ENCODE results near the gene CCR3.
"Not testable (repeated sequence)": the region's sequence is repeated elsewhere in the genome, so short reads cannot be mapped to it uniquely, and the experiment has no call there.

CCR3 gene

DNA sequence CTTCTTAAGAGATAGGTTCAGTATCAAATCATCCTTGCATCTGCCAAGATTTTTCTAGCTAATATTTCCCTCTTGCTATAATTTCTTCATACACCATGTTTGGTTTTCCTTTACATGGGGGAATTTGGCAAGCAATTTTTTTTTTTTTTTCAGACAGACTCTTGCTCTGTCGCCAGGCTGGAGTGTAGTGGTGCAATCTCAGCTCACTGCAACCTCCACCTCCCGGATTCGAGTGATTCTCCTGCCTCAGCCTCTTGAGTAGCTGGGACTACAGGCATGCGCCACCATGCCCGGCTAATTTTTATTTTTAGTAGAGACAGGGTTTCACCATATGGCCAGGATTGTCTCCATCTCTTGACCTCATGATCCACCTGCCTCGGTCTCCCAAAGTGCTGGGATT lies 34.7 kb upstream of the CCR3 start:
- H3K27me3 ChIP-seq (ENCODE audit: control insufficient read depth, insufficient read depth, low read length); H3K4me1 ChIP-seq (ENCODE audit: control insufficient read depth, insufficient read depth, low read length); H3K36me3 ChIP-seq (ENCODE audit: control insufficient read depth, insufficient read depth, low read length); H3K9me3 ChIP-seq (ENCODE audit: control insufficient read depth, insufficient read depth, low read length); H3K4me3 ChIP-seq (ENCODE audit: low read depth, low read length); H3K9ac ChIP-seq (ENCODE audit: low read depth, low read length): not testable (repeated sequence)

GRCh38 chr3:46208167-46208704 lies 34.0 kb upstream of the CCR3 start, which contains the start of gene CCR1:
Gene CCR1 (minus strand): TSS chr3:46208313. CDS start chr3:46204313, 4,000 bp downstream.
- Histone ChIP-seq H3K9ac (ENCODE audit: low read depth, low read length) (no peak within 1 kb of the TSS), H3K4me1 (ENCODE audit: control insufficient read depth, insufficient read depth, low read length) (peaks cover 5% of the 10 kb centered on the region), H3K4me3 (ENCODE audit: low read depth, low read length) (no peak within 1 kb of the TSS), H3K27me3 (ENCODE audit: control insufficient read depth, insufficient read depth, low read length) (no peaks in the 10 kb centered on the region), H3K36me3 (ENCODE audit: control insufficient read depth, insufficient read depth, low read length) (no peaks in the 10 kb centered on the region), H3K9me3 (ENCODE audit: control insufficient read depth, insufficient read depth, low read length) (no peaks in the 10 kb centered on the region)

GRCh38 chr3:46209053-46209452 lies 33.2 kb upstream of the CCR3 start:
- H3K9ac ChIP-seq (ENCODE audit: low read depth, low read length): no peak overlapping the region
- H3K4me1 ChIP-seq (ENCODE audit: control insufficient read depth, insufficient read depth, low read length): peaks cover 5% of the 10 kb centered on the region
- no peaks in the 10 kb centered on the region for H3K36me3 ChIP-seq (ENCODE audit: control insufficient read depth, insufficient read depth, low read length)
- no peak overlapping the region for H3K4me3 ChIP-seq (ENCODE audit: low read depth, low read length)
- H3K9me3 ChIP-seq (ENCODE audit: control insufficient read depth, insufficient read depth, low read length): no peaks in the 10 kb centered on the region
- peaks cover under 1% of the 10 kb centered on the region for H3K27me3 ChIP-seq (ENCODE audit: control insufficient read depth, insufficient read depth, low read length)

DNA sequence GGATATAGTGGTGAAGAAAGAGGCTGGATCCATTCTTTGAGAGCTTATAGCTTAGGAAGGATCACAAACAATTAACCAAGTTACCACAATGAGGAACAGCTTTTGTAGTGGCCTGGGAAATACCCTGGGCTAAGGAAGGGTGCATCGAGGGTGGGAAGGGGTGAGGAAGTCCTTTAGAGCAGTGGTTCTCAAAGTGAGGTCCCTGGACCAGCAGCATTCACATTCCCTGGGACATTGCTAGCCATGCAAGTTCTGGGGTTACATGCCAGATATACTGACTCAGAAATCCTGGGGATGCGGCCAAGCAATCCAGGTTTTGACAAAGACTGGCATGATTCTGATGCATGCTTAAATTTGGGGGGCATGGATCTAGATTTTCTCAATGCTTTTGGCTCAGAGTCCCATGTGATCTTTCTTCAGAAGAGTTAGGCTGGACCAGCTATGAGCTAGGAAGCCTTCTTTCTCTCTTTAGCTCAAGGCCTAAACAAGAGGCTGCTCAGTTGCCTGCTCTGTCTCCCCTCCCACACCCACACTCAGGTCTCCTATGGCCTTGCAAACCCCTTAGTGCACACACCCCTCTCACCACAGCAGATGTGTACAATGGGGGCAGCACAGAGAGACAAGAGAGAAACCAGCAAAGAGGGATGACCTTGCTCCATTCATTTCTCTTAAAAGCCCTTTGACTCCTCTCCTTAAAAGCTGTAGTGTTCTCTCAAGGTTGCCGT lies 32.4 kb upstream of the CCR3 start:
- Histone ChIP-seq H3K9me3 (ENCODE audit: control insufficient read depth, insufficient read depth, low read length) (no peaks in the 10 kb centered on the region), H3K27me3 (ENCODE audit: control insufficient read depth, insufficient read depth, low read length) (peaks cover 2% of the 10 kb centered on the region), H3K4me3 (ENCODE audit: low read depth, low read length) (no peak overlapping the region), H3K9ac (ENCODE audit: low read depth, low read length) (no peak overlapping the region), H3K36me3 (ENCODE audit: control insufficient read depth, insufficient read depth, low read length) (no peaks in the 10 kb centered on the region), H3K4me1 (ENCODE audit: control insufficient read depth, insufficient read depth, low read length) (peaks cover 5% of the 10 kb centered on the region)

- Histone ChIP-seq H3K27me3 (ENCODE audit: control insufficient read depth, insufficient read depth, low read length) (peaks cover 2% of the 10 kb centered on the region), H3K4me1 (ENCODE audit: control insufficient read depth, insufficient read depth, low read length) (no peaks in the 10 kb centered on the region), H3K9ac (ENCODE audit: low read depth, low read length) (no peak overlapping the region), H3K4me3 (ENCODE audit: low read depth, low read length) (no peak overlapping the region), H3K9me3 (ENCODE audit: control insufficient read depth, insufficient read depth, low read length) (no peaks in the 10 kb centered on the region), H3K36me3 (ENCODE audit: control insufficient read depth, insufficient read depth, low read length) (no peaks in the 10 kb centered on the region)
These were observed 30.2 kb upstream of the CCR3 start for GRCh38 chr3:46212101-46212500.

- Histone ChIP-seq H3K27me3 (ENCODE audit: control insufficient read depth, insufficient read depth, low read length) (peaks cover 2% of the 10 kb centered on the region), H3K9ac (ENCODE audit: low read depth, low read length) (no peak overlapping the region), H3K36me3 (ENCODE audit: control insufficient read depth, insufficient read depth, low read length) (no peaks in the 10 kb centered on the region), H3K9me3 (ENCODE audit: control insufficient read depth, insufficient read depth, low read length) (no peaks in the 10 kb centered on the region), H3K4me1 (ENCODE audit: control insufficient read depth, insufficient read depth, low read length) (no peaks in the 10 kb centered on the region), H3K4me3 (ENCODE audit: low read depth, low read length) (no peak overlapping the region)
These were observed 29.1 kb upstream of the CCR3 start for GRCh38 chr3:46213201-46213600.

GRCh38 chr3:46214751-46215352 lies 27.4 kb upstream of the CCR3 start:
- no peaks in the 10 kb centered on the region for H3K36me3 ChIP-seq (ENCODE audit: control insufficient read depth, insufficient read depth, low read length)
- H3K27me3 ChIP-seq (ENCODE audit: control insufficient read depth, insufficient read depth, low read length): peaks cover 2% of the 10 kb centered on the region
- no peaks in the 10 kb centered on the region for H3K9me3 ChIP-seq (ENCODE audit: control insufficient read depth, insufficient read depth, low read length)
- no peaks in the 10 kb centered on the region for H3K4me1 ChIP-seq (ENCODE audit: control insufficient read depth, insufficient read depth, low read length)
- H3K4me3 ChIP-seq (ENCODE audit: low read depth, low read length): no peak overlapping the region
- H3K9ac ChIP-seq (ENCODE audit: low read depth, low read length): no peak overlapping the region

DNA sequence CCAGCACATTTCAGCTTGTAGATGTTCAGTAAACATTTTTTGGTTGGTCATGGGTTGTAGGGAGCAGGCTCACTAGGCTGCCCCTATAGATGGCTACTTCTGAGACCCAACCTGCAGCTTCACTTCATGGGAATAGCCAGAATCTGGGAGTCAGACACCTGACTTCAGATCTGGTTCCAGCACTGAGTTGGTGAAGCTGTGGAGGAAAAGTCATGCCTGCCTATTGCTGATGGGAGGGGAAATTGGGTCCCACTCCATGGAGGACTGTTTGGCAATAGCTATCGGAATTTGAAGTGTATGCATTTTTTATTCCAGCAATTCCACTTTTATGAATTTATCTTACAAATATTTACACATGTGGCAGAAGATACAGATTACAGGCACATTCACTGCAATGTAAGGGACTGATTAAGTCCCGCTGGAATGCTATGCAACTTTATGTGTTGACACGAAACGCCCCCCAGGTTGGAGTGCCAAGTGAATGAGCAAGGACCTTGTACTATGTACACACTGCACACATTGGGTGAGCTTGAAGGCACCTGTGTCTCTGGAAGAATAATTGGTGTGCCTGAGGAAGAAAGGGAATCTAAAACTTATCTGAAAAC lies 26.3 kb upstream of the CCR3 start:
- Histone ChIP-seq H3K4me3 (ENCODE audit: low read depth, low read length) (no peak overlapping the region), H3K9me3 (ENCODE audit: control insufficient read depth, insufficient read depth, low read length) (no peaks in the 10 kb centered on the region), H3K4me1 (ENCODE audit: control insufficient read depth, insufficient read depth, low read length) (no peaks in the 10 kb centered on the region), H3K27me3 (ENCODE audit: control insufficient read depth, insufficient read depth, low read length) (peaks cover 2% of the 10 kb centered on the region), H3K36me3 (ENCODE audit: control insufficient read depth, insufficient read depth, low read length) (no peaks in the 10 kb centered on the region), H3K9ac (ENCODE audit: low read depth, low read length) (no peak overlapping the region)

GRCh38 chr3:46218196-46218709 lies 24.0 kb upstream of the CCR3 start:
- H3K4me1 ChIP-seq (ENCODE audit: control insufficient read depth, insufficient read depth, low read length): no peaks in the 10 kb centered on the region
- no peak overlapping the region for H3K4me3 ChIP-seq (ENCODE audit: low read depth, low read length)
- peaks cover 2% of the 10 kb centered on the region for H3K27me3 ChIP-seq (ENCODE audit: control insufficient read depth, insufficient read depth, low read length)
- H3K9me3 ChIP-seq (ENCODE audit: control insufficient read depth, insufficient read depth, low read length): no peaks in the 10 kb centered on the region
- H3K9ac ChIP-seq (ENCODE audit: low read depth, low read length): no peak overlapping the region
- H3K36me3 ChIP-seq (ENCODE audit: control insufficient read depth, insufficient read depth, low read length): no peaks in the 10 kb centered on the region

GRCh38 chr3:46221391-46221790 lies 20.9 kb upstream of the CCR3 start:
- Histone ChIP-seq H3K4me1 (ENCODE audit: control insufficient read depth, insufficient read depth, low read length) (no peaks in the 10 kb centered on the region), H3K9me3 (ENCODE audit: control insufficient read depth, insufficient read depth, low read length) (no peaks in the 10 kb centered on the region), H3K4me3 (ENCODE audit: low read depth, low read length) (no peak overlapping the region), H3K27me3 (ENCODE audit: control insufficient read depth, insufficient read depth, low read length) (no peaks in the 10 kb centered on the region), H3K36me3 (ENCODE audit: control insufficient read depth, insufficient read depth, low read length) (no peaks in the 10 kb centered on the region), H3K9ac (ENCODE audit: low read depth, low read length) (no peak overlapping the region)

DNA sequence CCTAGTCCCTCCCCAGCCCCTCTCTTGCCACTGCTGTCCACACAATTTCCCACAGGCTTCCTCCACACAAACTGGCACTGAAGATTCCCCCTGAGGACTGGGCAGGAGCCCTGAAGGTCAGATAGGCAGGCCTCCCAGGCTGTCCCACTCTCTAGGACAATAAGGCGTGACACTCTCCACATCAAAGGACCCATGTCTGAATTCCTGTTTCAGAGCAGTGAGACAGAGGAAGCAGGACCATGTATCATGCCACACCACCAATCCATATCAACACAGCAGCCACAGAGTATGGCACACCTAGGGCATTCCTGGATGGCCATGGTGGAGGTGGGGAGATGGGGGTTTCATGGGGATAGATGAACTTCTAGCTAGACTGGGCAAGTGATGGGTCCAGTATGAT lies 20.3 kb upstream of the CCR3 start:
- Histone ChIP-seq H3K36me3 (ENCODE audit: control insufficient read depth, insufficient read depth, low read length) (no peaks in the 10 kb centered on the region), H3K9ac (ENCODE audit: low read depth, low read length) (no peak overlapping the region), H3K4me3 (ENCODE audit: low read depth, low read length) (no peak overlapping the region), H3K9me3 (ENCODE audit: control insufficient read depth, insufficient read depth, low read length) (no peaks in the 10 kb centered on the region), H3K27me3 (ENCODE audit: control insufficient read depth, insufficient read depth, low read length) (no peaks in the 10 kb centered on the region), H3K4me1 (ENCODE audit: control insufficient read depth, insufficient read depth, low read length) (no peaks in the 10 kb centered on the region)

Data from iPS-15b (cell line).